ENCODE measurements around the gene VCAN. TPM values are rescaled to one million over a fixed set of nuclear protein-coding genes. Genes with fewer than 3 reads are reported as not detected.
A peak's percentile ranks its signal among the peaks of the same experiment; 100 is the strongest.

Gene VCAN
- total and polyA plus RNA-seq, 11 donors, result 4.8 to 121 (median 26.4) TPM

DNA sequence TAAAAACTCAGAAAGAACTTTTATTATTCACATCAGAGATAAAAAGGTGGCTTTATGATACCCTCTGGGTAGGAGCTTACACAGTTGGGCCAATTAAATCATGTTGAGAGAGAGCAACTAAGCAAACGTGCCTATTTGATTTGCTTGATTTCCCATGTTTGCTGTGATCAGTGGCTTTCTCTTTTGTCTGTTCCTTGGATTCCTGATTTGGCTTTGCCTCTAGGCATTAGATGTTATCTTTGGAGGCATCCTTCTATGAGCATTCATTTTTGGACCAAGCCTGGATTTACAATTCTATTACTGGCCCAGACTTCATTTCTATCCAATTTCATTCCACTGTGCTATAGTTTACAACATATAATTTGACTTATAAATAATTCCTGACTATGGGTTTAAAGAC lies 35.9 kb downstream of the VCAN start:
- H3K36me3 ChIP-seq, result peaks cover 0 to 15% (median 0%) of the 10 kb centered on the region in 9 donors
- H3K4me1 ChIP-seq, result peaks cover 0 to 24% (median 11%) of the 10 kb centered on the region in 12 donors
- TF ChIP-seq CTCF (IDR thresholded peaks at IDR 0.05) (no peak), POLR2A (IDR thresholded peaks at IDR 0.05) (no peak)
- H3K27ac ChIP-seq, result no peak overlapping the region
- no peak for ATAC-seq
- 29 to 68% (median 51%) methylated on average over 1 of the region's 1 CpG for WGBS, 4 donors
- no peaks in the 10 kb centered on the region for H3K27me3 ChIP-seq
- no peak overlapping the region for H3K4me3 ChIP-seq
- intact Hi-C loops (cut with DNase I), result no loop called here
- DNase-seq, result no peak
- peaks cover 0 to 3% (median 0%) of the 10 kb centered on the region in 12 donors for H3K9me3 ChIP-seq

GRCh38 chr5:83509540-83509939 lies 38.0 kb downstream of the VCAN start:
- DNase-seq (peak in 4 of 5 donors; percentile 57 to 75 (median 66)), ATAC-seq (peak in 3 of 4 donors; percentile 90 to 93 (median 91))
- intact Hi-C loops (cut with DNase I), result no loop called here
- Histone ChIP-seq H3K27me3 (no peaks in the 10 kb centered on the region), H3K36me3 (peaks cover 0 to 15% (median 0%) of the 10 kb centered on the region in 9 donors), H3K4me1 (peaks cover 0 to 24% (median 11%) of the 10 kb centered on the region in 12 donors), H3K27ac (peak overlapping the region in 7 of 12 donors; percentile 18 to 48 (median 27)), H3K4me3 (no peak overlapping the region), H3K9me3 (peaks cover 0 to 3% (median 0%) of the 10 kb centered on the region in 12 donors)
- 9 to 36% (median 32%) methylated on average over 4 of the region's 4 CpGs for WGBS, 4 donors
- TF ChIP-seq POLR2A (IDR thresholded peaks at IDR 0.05) (no peak), CTCF (IDR thresholded peaks at IDR 0.05) (no peak)

DNA sequence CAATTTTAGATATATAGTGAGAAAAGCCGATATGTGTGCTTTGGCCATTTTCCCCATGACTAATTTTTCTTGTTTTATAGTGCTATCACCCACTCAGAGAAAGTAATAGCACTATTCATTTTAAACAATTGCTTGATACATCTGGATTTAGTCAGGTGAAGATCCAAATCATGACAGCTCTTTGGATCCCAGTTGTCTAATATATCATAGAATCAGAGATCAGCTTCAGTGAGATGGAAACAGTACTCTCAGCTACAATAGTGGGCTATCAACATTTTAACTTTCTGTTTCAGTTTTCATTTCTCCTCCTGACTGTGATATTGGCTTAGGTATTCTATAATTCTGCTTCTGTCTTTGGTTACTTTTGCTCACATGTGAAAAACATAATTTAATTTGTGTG lies 38.7 kb downstream of the VCAN start:
- peaks cover 0 to 3% (median 0%) of the 10 kb centered on the region in 12 donors for H3K9me3 ChIP-seq
- DNase-seq (no peak), ATAC-seq (no peak)
- H3K4me3 ChIP-seq, result no peak overlapping the region
- peaks cover 0 to 24% (median 11%) of the 10 kb centered on the region in 12 donors for H3K4me1 ChIP-seq
- peaks cover 0 to 13% (median 0%) of the 10 kb centered on the region in 9 donors for H3K36me3 ChIP-seq
- no peak for TF ChIP-seq CTCF (IDR thresholded peaks at IDR 0.05)
- H3K27ac ChIP-seq, result peak overlapping the region in 6 of 12 donors; percentile 11 to 33 (median 25)
- 75 to 85% (median 84%) methylated on average over 1 of the region's 1 CpG for WGBS, 4 donors
- intact Hi-C loops (cut with DNase I), result no loop called here
- no peaks in the 10 kb centered on the region for H3K27me3 ChIP-seq

DNA sequence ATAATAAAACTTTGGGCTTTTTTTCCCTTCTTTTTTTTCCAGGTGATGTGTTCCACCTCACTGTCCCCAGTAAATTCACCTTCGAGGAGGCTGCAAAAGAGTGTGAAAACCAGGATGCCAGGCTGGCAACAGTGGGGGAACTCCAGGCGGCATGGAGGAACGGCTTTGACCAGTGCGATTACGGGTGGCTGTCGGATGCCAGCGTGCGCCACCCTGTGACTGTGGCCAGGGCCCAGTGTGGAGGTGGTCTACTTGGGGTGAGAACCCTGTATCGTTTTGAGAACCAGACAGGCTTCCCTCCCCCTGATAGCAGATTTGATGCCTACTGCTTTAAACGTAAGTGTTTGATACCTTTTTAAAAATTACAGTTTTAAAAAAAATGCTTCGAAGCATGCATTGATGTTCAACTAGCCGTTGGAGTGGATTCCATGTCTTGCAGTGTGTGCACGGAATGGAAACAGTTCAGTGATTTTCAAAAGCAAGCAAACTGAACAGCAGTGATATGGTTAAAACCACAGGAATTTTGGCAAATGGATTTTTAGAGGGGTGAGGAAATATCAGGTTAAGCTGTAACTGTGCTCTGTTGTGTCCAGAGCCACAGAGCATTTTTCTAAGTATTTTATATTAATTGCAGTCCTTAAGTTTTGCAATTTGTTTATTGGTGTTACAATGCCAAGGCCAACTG lies 40.7 kb downstream of the VCAN start:
- Histone ChIP-seq H3K4me3 (no peak overlapping the region), H3K27me3 (no peaks in the 10 kb centered on the region), H3K27ac (no peak overlapping the region), H3K9me3 (no peaks in the 10 kb centered on the region), H3K36me3 (peaks cover 0 to 7% (median 0%) of the 10 kb centered on the region in 9 donors), H3K4me1 (peaks cover 0 to 24% (median 11%) of the 10 kb centered on the region in 12 donors)
- WGBS, 4 donors, result 92 to 97% (median 96%) methylated on average over 13 of the region's 13 CpGs
- DNase-seq, result no peak
- no peak for ATAC-seq
- TF ChIP-seq CTCF (IDR thresholded peaks at IDR 0.05) (no peak), POLR2A (IDR thresholded peaks at IDR 0.05) (no peak)
- intact Hi-C loops (cut with DNase I), result no loop called here

Data from heart left ventricle (tissue), 16 donors.